ENCODE results near the gene CDH4. TPM values are rescaled to one million over a fixed set of nuclear protein-coding genes. Genes with fewer than 3 reads are reported as not detected.

The CDH4 gene
- total RNA-seq, 1 donor from 2014 or later, result 3.2 TPM

- peaks cover 12% of the 10 kb centered on the region for H3K79me2 ChIP-seq (ENCODE audit: insufficient read depth, low read length)
- no peaks in the 10 kb centered on the region for H3K4me1 ChIP-seq (ENCODE audit: insufficient read depth, low read length)
- no peaks in the 10 kb centered on the region for H3K36me3 ChIP-seq (ENCODE audit: insufficient read depth, low read length)
- H3K27me3 ChIP-seq (ENCODE audit: insufficient read depth, low read length), result no peaks in the 10 kb centered on the region
- peaks cover 4% of the 10 kb centered on the region for H3K9me3 ChIP-seq (ENCODE audit: insufficient read depth, low read depth, low read length)
- TF ChIP-seq CTCF (IDR thresholded peaks at IDR 0.05; ENCODE audit: insufficient read depth, low read depth, low read length) (no peak), EZH2 (IDR thresholded peaks at IDR 0.05; ENCODE audit: insufficient read depth, low read length) (no peak)
- Mint-ChIP-seq H3K27ac (ENCODE audit: unreplicated experiment) (no peak overlapping the region), H3K4me3 (ENCODE audit: unreplicated experiment) (no peak overlapping the region), H3K27me3 (ENCODE audit: low read depth, unreplicated experiment) (peaks cover 13% of the 10 kb centered on the region), H3K36me3 (ENCODE audit: low read depth, unreplicated experiment) (no peaks in the 10 kb centered on the region), H3K9me3 (ENCODE audit: unreplicated experiment) (peaks cover 2% of the 10 kb centered on the region), H3K4me1 (ENCODE audit: low read depth, unreplicated experiment) (no peaks in the 10 kb centered on the region)
- H3K4me2 ChIP-seq (ENCODE audit: low read length), result no peak overlapping the region
- no peak overlapping the region for H2AFZ ChIP-seq (ENCODE audit: low read depth, low read length)
- H3K9ac ChIP-seq (ENCODE audit: low read length), result no peak overlapping the region
- DNase-seq (ENCODE audit: low read depth), result no peak
- no peak for FAIRE-seq
- H3K4me3 ChIP-seq (ENCODE audit: insufficient read depth, low read depth, low read length), result no peak overlapping the region
- H4K20me1 ChIP-seq (ENCODE audit: insufficient read depth, low read length), result peaks cover 16% of the 10 kb centered on the region
- H3K27ac ChIP-seq (ENCODE audit: low read depth, low read length), result no peak overlapping the region
Measured at GRCh38 chr20:61372137-61373054, 120.3 kb downstream of the CDH4 start.

GRCh38 chr20:61373055-61373399 is 121.0 kb downstream of the CDH4 start:
- H3K79me2 ChIP-seq (ENCODE audit: insufficient read depth, low read length), result peaks cover 12% of the 10 kb centered on the region

More at GRCh38 chr20:61373055-61373399, 121.0 kb downstream of the CDH4 start:
- Histone ChIP-seq H3K4me3 (ENCODE audit: insufficient read depth, low read depth, low read length) (no peak overlapping the region), H3K27me3 (ENCODE audit: insufficient read depth, low read length) (no peaks in the 10 kb centered on the region), H4K20me1 (ENCODE audit: insufficient read depth, low read length) (peaks cover 16% of the 10 kb centered on the region), H3K9me3 (ENCODE audit: insufficient read depth, low read depth, low read length) (peaks cover 4% of the 10 kb centered on the region), H3K4me2 (ENCODE audit: low read length) (no peak overlapping the region), H3K4me1 (ENCODE audit: insufficient read depth, low read length) (no peaks in the 10 kb centered on the region), H3K27ac (ENCODE audit: low read depth, low read length) (no peak overlapping the region), H2AFZ (ENCODE audit: low read depth, low read length) (no peak overlapping the region), H3K36me3 (ENCODE audit: insufficient read depth, low read length) (no peaks in the 10 kb centered on the region), H3K9ac (ENCODE audit: low read length) (no peak overlapping the region)
- peaks cover 2% of the 10 kb centered on the region for H3K9me3 Mint-ChIP-seq (ENCODE audit: unreplicated experiment)
- TF ChIP-seq CTCF (IDR thresholded peaks at IDR 0.05; ENCODE audit: insufficient read depth, low read depth, low read length) (no peak), EZH2 (IDR thresholded peaks at IDR 0.05; ENCODE audit: insufficient read depth, low read length) (no peak)
- DNase-seq (ENCODE audit: low read depth) (no peak), FAIRE-seq (no peak)
- no peak overlapping the region for H3K27ac Mint-ChIP-seq (ENCODE audit: unreplicated experiment)
- H3K27me3 Mint-ChIP-seq (ENCODE audit: low read depth, unreplicated experiment), result peaks cover 13% of the 10 kb centered on the region
- H3K4me1 Mint-ChIP-seq (ENCODE audit: low read depth, unreplicated experiment), result no peaks in the 10 kb centered on the region
- H3K4me3 Mint-ChIP-seq (ENCODE audit: unreplicated experiment), result no peak overlapping the region
- H3K36me3 Mint-ChIP-seq (ENCODE audit: low read depth, unreplicated experiment), result no peaks in the 10 kb centered on the region

Measured in astrocyte (in vitro differentiated cells and primary cell).